Panc1 (cell line): ENCODE results near the gene CEP41. TPM values are rescaled to one million over a fixed set of nuclear protein-coding genes. Genes with fewer than 3 reads are reported as not detected.

Experiments used
- total RNA-seq: library from RNA; stranded (reverse); gene quantifications from one replicate; pipeline ENCODE4 v1.2.1, GENCODE V29; 2021; ENCODE audit not compliant: unreplicated experiment

CEP41 gene
- total RNA-seq, 1 experiment from 2014 or later = 13.2 TPM

Other genes starting within 250 kb of the CEP41 start
- 32.3 TPM for gene TMEM209, start 235.6 kb downstream of the CEP41 start, total RNA-seq
- gene SSMEM1, start 233.2 kb downstream of the CEP41 start, total RNA-seq = not detected
- gene CPA2, start 174.2 kb downstream of the CEP41 start, total RNA-seq = 0.87 TPM
- gene CPA4, start 147.9 kb downstream of the CEP41 start, total RNA-seq = 3.1 TPM
- not detected for gene CPA5, start 96.2 kb downstream of the CEP41 start, total RNA-seq
- gene CPA1, start 60.5 kb downstream of the CEP41 start, total RNA-seq = 7.6 TPM
- 44.4 TPM for gene MEST, start 51.1 kb upstream of the CEP41 start, total RNA-seq
- gene COPG2, start 227.7 kb upstream of the CEP41 start, total RNA-seq = 26.0 TPM
- not detected for gene TSGA13, start 245.5 kb upstream of the CEP41 start, total RNA-seq